ENCODE results near the gene CSDE1. TPM values are rescaled to one million over a fixed set of nuclear protein-coding genes. Genes with fewer than 3 reads are reported as not detected.

The CSDE1 gene
- total RNA-seq, 4 donors from 2014 or later, result 2,331 to 4,024 (median 3,697) TPM

GRCh38 chr1:114668784-114669561 lies 88.8 kb downstream of the CSDE1 start:
- peak overlapping the region; percentile 89 to 100 (median 96) for H3K27ac ChIP-seq
- H3K27me3 ChIP-seq, result no peaks in the 10 kb centered on the region
- TF ChIP-seq POLR2A (IDR thresholded peaks at IDR 0.05) (no peak), CTCF (IDR thresholded peaks at IDR 0.05 in 4 of 5, conservative IDR thresholded peaks at IDR 0.05 in 1 of 5) (no peak)
- ATAC-seq (peak in 1 of 2 donors; percentile 9), DNase-seq (peak in 1 of 2 donors; percentile 30)
- no peaks in the 10 kb centered on the region for H3K9me3 ChIP-seq
- intact Hi-C loops (cut with DNase I; ENCODE audit: low total_unique reads) (loop anchor here (2.0 kb wide), 2 partner anchors 158 to 322 kb away; partner anchors contain the start of gene TRIM33), in situ Hi-C loops (cut with MboI; ENCODE audit: low sequenced_read_pairs in 4 of 4) (no loop called here)
- peaks cover 15 to 37% of the 10 kb centered on the region in 2 donors for H3K4me1 ChIP-seq
- H3K36me3 ChIP-seq, result peaks cover 0 to 18% of the 10 kb centered on the region in 2 donors
- peak overlapping the region; percentile 65 to 93 (median 91) for H3K4me3 ChIP-seq

GRCh38 chr1:114668373-114668772 lies 89.4 kb downstream of the CSDE1 start:
- in situ Hi-C loops (cut with MboI; ENCODE audit: low sequenced_read_pairs in 4 of 4), result no loop called here
- Histone ChIP-seq H3K4me3 (peak overlapping the region; percentile 65 to 93 (median 91)), H3K36me3 (peaks cover 0 to 12% of the 10 kb centered on the region in 2 donors), H3K4me1 (peaks cover 15 to 32% of the 10 kb centered on the region in 2 donors), H3K9me3 (no peaks in the 10 kb centered on the region), H3K27me3 (no peaks in the 10 kb centered on the region), H3K27ac (peak overlapping the region; percentile 89 to 100 (median 96))
- intact Hi-C loops (cut with DNase I; ENCODE audit: low total_unique reads), result loop anchor here (2.0 kb wide), 2 partner anchors 158 to 322 kb away; partner anchors contain the start of gene TRIM33
- DNase-seq, result no peak
- no peak for TF ChIP-seq POLR2A (IDR thresholded peaks at IDR 0.05)
- TF ChIP-seq CTCF (IDR thresholded peaks at IDR 0.05 in 4 of 5, conservative IDR thresholded peaks at IDR 0.05 in 1 of 5), result no peak
- no peak for ATAC-seq

GRCh38 chr1:114666954-114667353 lies 90.8 kb downstream of the CSDE1 start:
- in situ Hi-C loops (cut with MboI; ENCODE audit: low sequenced_read_pairs in 4 of 4), result no loop called here
- no peak for ATAC-seq
- intact Hi-C loops (cut with DNase I; ENCODE audit: low total_unique reads), result no loop called here

More at GRCh38 chr1:114666954-114667353, 90.8 kb downstream of the CSDE1 start:
- H3K4me3 ChIP-seq, result no peak overlapping the region
- H3K36me3 ChIP-seq, result no peaks in the 10 kb centered on the region
- TF ChIP-seq CTCF (IDR thresholded peaks at IDR 0.05 in 4 of 5, conservative IDR thresholded peaks at IDR 0.05 in 1 of 5), result no peak
- TF ChIP-seq POLR2A (IDR thresholded peaks at IDR 0.05), result no peak
- no peaks in the 10 kb centered on the region for H3K27me3 ChIP-seq
- no peak for DNase-seq
- peak overlapping the region; percentile 89 to 100 (median 96) for H3K27ac ChIP-seq
- no peaks in the 10 kb centered on the region for H3K9me3 ChIP-seq
- peaks cover 11 to 22% of the 10 kb centered on the region in 2 donors for H3K4me1 ChIP-seq

Other genes with a start within 250 kb of the CSDE1 start
- 10 to 100 TPM; 17.1 to 33.0 (median 25.3) TPM for gene TRIM33, start 246.8 kb downstream of the CSDE1 start, total RNA-seq
- 10 to 100 TPM; 23.7 to 32.8 (median 25.2) TPM for gene BCAS2, start 176.4 kb downstream of the CSDE1 start, total RNA-seq
- 10 to 100 TPM in 3 of 4 donors, 1 to 10 TPM in 1; 4.7 to 20.7 (median 17.4) TPM for gene DENND2C, start 87.9 kb downstream of the CSDE1 start, total RNA-seq
- 10 to 100 TPM; 43.5 to 93.4 (median 68.1) TPM for gene AMPD1, start 62.4 kb downstream of the CSDE1 start, total RNA-seq
- 10 to 100 TPM in 1 of 4 donors, 1 to 10 TPM in 3; 3.9 to 10.8 (median 6.6) TPM for gene NRAS, start 41.2 kb downstream of the CSDE1 start, total RNA-seq
- 10 to 100 TPM; 25.7 to 37.8 (median 36.3) TPM for gene SIKE1, start 22.7 kb upstream of the CSDE1 start, total RNA-seq
- gene SYCP1, start 96.9 kb upstream of the CSDE1 start, total RNA-seq, result not detected

Measured in gastrocnemius medialis (tissue), 4 donors.